NCI-H128 (cell line): ENCODE data around the gene LRCH1.

Source experiments
- DNase-seq: peaks from one replicate; lab custom pipeline; 2025; ENCODE audit not compliant: unreplicated experiment; lab: John Stamatoyannopoulos, UW

LRCH1 gene

GRCh38 chr13:46561286-46561685 lies 8.3 kb downstream of the LRCH1 start:
- DNase-seq: no peak

GRCh38 chr13:46561691-46562090 lies 8.7 kb downstream of the LRCH1 start:
- DNase-seq: no peak

- DNase-seq: no peak
Measured at GRCh38 chr13:46562152-46562551, 9.2 kb downstream of the LRCH1 start.

- DNase-seq: no peak
Measured at GRCh38 chr13:46562581-46562980, 9.6 kb downstream of the LRCH1 start.

- DNase-seq: no peak
Measured at GRCh38 chr13:46565808-46566750, 13.1 kb downstream of the LRCH1 start.

GRCh38 chr13:46567671-46568070 lies 14.7 kb downstream of the LRCH1 start:
- DNase-seq: no peak

DNA sequence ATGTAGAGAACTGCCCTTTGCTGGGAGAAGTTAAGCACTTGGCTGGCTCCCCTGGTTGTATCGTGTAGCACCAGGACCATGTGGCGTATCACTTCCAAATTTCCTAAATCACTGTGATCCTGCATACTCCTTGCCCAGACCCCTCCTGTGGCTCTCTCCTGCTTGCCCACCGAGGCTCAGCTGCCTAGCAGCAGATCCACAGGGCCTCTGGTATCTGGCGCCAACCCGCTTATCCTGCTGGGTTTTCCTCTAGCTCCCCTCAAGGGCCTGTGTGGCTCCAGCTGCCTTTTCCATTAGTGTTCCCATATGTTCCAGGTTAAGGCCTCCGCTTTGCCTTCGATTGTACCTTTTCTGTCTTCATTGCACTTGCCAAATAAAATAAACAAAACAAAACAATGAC lies 16.5 kb downstream of the LRCH1 start:
- DNase-seq: no peak

GRCh38 chr13:46570273-46570672 lies 17.3 kb downstream of the LRCH1 start:
- DNase-seq: no peak

DNA sequence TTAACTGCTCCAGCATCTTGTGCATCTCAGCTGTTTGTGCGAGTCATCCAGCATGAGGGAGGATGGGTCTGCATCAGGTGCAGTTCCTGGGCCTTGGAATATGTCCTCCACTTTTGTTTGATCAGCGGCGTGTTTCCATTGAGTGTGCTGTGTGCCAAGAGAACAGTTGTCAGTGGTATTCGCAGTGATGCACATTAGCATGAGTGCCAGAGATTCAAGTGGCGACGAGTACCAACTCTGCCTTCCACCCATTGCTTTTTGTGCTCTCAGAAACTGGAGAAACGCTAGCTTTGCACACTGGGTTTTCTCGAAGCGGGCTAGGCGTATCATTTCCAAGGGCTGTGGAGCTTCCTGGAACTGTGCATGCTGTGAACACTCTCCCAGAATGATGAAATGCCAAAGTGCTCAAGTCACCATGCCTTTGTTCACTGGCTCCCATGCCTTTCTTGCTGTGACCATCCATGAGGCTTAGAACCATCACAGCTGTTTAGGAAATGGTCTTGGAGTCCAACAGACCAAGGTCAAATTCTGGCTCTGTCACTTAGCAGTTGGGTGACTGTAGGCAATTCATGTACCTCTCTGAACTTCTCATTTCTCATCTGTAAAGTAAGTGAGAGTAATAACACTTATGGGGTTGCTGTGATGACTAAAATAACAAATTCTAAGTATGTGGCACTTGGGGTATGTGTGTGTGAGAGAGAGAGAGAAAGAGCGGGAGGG lies 18.4 kb downstream of the LRCH1 start:
- DNase-seq: no peak

- DNase-seq: no peak
Measured at GRCh38 chr13:46571909-46572595, 19.1 kb downstream of the LRCH1 start.

DNA sequence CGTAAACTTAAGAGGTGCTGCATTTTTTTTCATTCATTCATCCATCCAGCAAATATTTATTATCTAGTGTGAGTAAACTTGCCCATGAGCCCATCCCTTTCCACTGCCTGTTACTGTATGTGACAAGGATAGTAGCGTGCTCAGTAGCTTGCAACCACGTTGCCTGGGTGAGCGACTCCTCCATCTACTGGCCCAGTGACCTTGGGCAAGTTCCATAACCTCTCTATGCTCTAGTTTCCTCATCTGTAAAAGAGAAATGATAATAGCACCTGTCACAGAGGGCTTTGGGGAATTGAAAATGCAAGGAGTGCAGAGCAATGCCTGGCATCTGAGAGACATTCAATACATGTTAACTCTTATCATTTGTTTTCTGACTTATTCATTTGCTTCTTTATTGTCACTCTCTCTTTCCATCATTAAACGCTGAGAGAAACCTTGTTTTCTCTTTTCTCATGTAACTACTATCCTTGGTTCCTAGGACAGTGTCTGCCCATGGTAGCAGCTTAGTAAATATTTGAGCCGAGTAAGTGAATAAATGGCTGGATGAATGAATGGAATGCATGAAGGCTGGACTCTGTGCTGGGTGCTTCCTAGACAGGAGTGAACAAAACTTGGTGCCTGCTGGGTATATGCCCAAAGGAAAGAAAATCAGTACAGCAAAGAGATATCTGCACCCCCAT lies 19.9 kb downstream of the LRCH1 start:
- DNase-seq: no peak

DNA sequence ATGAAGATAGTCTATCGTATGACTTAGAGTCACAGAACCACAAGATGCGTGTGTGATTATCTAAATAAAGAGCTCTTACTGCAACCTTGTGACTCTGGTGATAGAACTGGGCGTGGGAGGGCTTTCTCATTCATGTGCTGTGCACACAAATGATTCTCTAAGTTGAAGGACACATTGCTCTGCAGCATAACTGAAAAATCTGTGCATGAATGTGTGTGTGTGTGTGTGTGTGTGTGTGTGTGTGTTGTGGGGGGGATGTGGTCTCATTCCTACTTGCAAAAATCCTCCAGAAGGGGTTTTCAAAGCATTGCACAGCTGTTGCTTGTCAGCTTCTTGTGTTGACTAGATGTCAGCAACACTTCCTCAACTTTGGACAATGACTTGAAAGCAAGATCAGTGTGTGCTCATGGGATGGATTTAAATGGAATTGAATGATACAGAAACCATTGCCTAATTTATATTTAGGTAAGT lies 22.4 kb downstream of the LRCH1 start:
- no peak for DNase-seq

DNA sequence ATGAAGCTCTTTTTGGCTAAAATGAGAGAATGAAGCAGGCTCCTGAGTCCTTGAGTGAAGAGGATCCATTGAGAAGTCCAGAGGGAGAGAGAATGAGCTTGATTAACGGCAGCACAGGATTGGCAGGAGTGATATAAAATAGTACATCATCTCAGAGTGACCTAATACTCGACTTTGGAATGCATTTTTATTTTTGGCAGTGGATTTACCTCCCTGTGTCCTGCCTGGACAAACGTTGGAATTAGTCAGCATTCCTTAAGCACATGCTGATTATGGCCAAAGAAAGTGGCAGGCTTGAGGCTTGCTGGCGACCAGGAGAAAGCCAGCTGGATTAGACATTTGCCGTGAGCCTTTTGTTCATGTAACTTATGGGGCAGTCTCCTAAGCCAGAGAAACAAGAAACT lies 22.9 kb downstream of the LRCH1 start:
- no peak for DNase-seq

DNA sequence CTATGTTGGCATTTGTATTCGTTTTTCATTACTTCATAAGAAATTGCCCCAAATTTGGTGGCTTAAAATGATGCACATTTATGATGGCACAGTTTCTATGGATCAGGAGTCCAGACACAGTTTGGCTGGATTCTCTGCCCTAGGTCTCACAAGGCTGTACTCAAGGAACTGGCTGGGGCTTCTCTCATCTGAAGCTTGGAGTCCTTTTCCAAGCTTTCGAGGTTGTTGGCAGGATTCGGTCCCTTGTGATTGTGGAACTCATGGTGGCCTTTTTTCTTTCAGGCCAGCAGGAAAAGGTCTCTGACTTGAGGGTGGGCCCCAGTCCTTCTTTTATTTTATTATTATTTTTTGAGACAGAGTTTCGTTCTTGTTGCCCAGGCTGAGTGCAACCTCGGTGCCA lies 23.8 kb downstream of the LRCH1 start:
- DNase-seq: no peak

- no peak for DNase-seq
Measured at GRCh38 chr13:46577696-46578589, 25.0 kb downstream of the LRCH1 start.

DNA sequence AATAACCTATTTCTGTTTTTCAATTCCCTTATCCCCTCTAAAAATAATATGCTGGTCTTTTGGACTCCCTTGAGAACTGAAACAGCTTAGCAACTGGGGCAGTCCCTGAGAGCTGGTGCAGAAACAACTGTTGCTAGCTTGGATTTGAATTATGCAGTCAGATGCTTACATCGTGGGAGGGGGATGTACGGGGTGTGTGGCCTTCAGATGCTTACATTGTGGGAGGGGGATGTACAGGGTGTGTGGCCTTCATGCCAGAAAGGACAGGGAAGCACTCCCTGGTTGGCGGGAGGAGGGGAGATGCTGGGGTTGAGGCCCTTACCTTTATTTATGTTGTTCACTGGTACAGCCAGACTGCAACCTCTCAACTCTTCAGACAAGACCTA lies 25.6 kb downstream of the LRCH1 start:
- DNase-seq: no peak

DNA sequence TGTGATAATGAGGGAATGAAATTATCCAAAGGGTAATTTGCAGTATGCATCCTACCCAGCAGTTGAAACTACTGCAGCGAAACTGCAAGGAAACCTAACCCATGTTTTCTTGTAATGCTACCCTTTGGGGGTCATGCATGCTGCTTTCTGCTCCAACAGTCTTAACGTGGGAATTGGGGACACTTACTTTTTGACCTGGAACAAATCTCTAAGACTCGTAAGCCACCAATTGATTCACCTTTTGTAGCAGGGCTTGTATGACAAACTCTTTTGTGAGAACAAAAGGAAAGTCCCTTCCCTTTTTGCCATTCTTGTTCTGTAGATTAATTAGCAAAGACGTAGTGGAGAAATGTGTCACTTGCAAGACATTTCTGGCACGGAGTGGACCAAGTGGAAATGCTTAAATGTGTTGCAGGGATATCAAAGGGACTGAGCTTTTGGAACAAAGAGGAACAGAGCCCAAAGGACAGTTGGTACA lies 27.4 kb downstream of the LRCH1 start:
- DNase-seq: no peak

- no peak for DNase-seq
Measured at GRCh38 chr13:46582190-46582589, 29.2 kb downstream of the LRCH1 start.

DNA sequence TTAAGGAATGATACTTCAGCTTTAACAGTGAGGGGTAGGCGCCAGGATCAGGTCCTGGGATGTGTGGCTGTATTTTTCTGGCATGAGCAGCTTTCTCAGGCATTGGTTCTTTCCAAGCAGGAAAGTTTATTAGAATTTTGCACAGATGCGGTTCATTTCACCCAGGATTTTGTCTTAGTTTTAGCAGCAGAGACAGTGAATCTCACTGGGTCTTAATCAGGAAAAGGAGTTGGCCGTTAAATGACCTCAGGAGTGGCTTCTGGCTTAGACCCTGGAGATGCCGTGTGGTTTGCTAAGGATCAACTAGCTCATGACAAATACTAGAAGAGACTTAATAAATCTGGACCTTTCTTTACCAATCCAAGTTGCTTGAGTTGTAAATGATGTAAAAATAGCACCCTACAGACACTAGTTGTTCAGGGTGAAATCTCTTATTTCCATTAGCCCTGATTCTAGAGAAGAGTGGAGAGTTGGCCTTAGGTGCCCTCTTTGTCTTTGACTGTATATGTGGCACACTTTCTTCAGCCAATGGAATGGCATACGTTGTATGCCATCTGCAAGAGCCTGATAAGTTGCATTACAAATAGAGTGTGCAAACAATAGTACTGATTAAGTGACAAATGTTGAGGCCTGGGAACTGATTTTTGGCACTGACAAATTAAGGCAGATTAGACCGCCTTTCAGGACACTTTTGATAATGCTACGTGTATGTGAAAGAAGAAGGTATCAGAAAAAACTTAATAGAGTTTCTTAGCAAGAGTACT lies 34.0 kb downstream of the LRCH1 start:
- DNase-seq: no peak
